Endothelial cell (in vitro differentiated cells): Measurements from ENCODE around the gene ADAMTS2. TPM values are rescaled to one million over a fixed set of nuclear protein-coding genes. Genes with fewer than 3 reads are reported as not detected.
"Not testable (repeated sequence)": the region's sequence is repeated elsewhere in the genome, so short reads cannot be mapped to it uniquely, and the experiment has no call there.

ENCODE experiments used
- DNase-seq: peaks from one replicate; pipeline ENCODE4 v3.0.0; 2021; ENCODE audit warnings: low spot score
- H3K27ac Mint-ChIP-seq: one replicate; pipeline ENCODE4 v1.8.0; 2021; ENCODE audit warnings: mixed read lengths, inconsistent platforms; ENCODE audit not compliant: unreplicated experiment
- H3K27me3 Mint-ChIP-seq: one replicate; pipeline ENCODE4 v1.8.0; 2021; ENCODE audit warnings: mild to moderate bottlenecking, moderate library complexity, mixed read lengths, inconsistent platforms; ENCODE audit not compliant: unreplicated experiment
- H3K36me3 Mint-ChIP-seq: one replicate; pipeline ENCODE4 v1.8.0; 2021; ENCODE audit warnings: mild to moderate bottlenecking, low read depth, mixed read lengths, inconsistent platforms; ENCODE audit not compliant: unreplicated experiment
- H3K4me1 Mint-ChIP-seq: one replicate; pipeline ENCODE4 v1.8.0; 2021; ENCODE audit warnings: mild to moderate bottlenecking, mixed read lengths, inconsistent platforms; ENCODE audit not compliant: unreplicated experiment
- H3K4me3 Mint-ChIP-seq: one replicate; pipeline ENCODE4 v1.8.0; 2021; ENCODE audit warnings: mild to moderate bottlenecking, mixed read lengths, inconsistent platforms; ENCODE audit not compliant: unreplicated experiment
- H3K9me3 Mint-ChIP-seq: one replicate; pipeline ENCODE4 v1.8.0; 2021; ENCODE audit warnings: mixed read lengths, inconsistent platforms; ENCODE audit not compliant: unreplicated experiment
- total RNA-seq: library from RNA; stranded (reverse); fragmentation: NEBNext Ultra II Directional; extraction: Animal tissue kit (Norgen Biotek cat#: 25700); gene quantifications from one replicate; pipeline ENCODE4 v1.2.1, GENCODE V29; 2021; ENCODE audit not compliant: unreplicated experiment
- TF ChIP-seq, protein P1 (sequence below): fragments of 200-600 bp; sonication (generic); IDR thresholded peaks from one replicate; pipeline ENCODE4 v1.5.0; 2021; ENCODE audit warnings: antibody characterized with exemption; ENCODE audit not compliant: unreplicated experiment

The ADAMTS2 gene
- total RNA-seq, 1 donor from 2014 or later = 1.5 TPM

DNA sequence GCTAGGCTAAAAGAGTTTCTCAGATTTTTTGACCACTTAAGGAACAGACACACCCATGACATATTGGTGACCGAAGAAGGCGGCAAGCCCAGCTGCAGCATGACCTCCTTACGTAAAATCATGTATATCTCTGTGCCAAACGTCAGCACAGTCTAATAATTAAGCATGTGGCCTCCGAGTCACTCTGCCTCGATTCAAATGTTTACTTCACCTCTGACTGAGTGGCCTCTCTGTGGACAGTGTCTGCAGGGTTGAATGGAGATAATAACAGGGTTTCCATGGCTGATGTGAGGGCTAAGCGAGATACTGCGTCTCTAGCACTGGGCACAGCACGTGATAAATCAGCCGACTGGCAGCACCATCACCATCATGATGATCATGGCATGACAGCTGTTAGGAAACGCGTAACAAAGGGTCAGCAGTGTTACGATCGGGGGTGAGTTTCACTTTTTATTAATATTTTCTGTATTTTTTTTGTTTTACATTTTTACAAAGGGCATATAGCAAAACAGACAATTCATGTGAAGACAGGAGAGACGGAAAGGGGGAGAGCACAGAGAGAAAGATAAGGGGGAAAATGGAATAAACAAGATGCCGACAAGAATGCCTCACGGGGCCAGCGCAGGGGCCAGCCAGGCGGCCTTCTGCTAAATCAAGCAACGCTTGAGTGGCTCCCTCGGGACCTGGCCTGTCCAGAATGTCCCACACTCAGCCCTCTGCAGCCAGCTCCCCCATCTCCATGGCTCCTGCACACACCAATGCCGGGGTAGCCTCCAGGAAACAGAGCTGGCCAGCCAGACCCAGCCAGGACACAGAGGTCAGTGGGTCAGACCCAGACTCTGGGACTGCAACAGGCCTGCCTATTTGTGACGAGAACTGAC, 60.3 kb downstream of the ADAMTS2 start:
- Mint-ChIP-seq H3K27ac (no peak overlapping the region), H3K4me3 (no peak overlapping the region), H3K4me1 (no peaks in the 10 kb centered on the region), H3K27me3 (peaks cover 1% of the 10 kb centered on the region), H3K36me3 (no peaks in the 10 kb centered on the region), H3K9me3 (no peaks in the 10 kb centered on the region)
- DNase-seq = no peak
- TF ChIP-seq, protein P1, sequence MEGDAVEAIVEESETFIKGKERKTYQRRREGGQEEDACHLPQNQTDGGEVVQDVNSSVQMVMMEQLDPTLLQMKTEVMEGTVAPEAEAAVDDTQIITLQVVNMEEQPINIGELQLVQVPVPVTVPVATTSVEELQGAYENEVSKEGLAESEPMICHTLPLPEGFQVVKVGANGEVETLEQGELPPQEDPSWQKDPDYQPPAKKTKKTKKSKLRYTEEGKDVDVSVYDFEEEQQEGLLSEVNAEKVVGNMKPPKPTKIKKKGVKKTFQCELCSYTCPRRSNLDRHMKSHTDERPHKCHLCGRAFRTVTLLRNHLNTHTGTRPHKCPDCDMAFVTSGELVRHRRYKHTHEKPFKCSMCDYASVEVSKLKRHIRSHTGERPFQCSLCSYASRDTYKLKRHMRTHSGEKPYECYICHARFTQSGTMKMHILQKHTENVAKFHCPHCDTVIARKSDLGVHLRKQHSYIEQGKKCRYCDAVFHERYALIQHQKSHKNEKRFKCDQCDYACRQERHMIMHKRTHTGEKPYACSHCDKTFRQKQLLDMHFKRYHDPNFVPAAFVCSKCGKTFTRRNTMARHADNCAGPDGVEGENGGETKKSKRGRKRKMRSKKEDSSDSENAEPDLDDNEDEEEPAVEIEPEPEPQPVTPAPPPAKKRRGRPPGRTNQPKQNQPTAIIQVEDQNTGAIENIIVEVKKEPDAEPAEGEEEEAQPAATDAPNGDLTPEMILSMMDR = no peak

DNA sequence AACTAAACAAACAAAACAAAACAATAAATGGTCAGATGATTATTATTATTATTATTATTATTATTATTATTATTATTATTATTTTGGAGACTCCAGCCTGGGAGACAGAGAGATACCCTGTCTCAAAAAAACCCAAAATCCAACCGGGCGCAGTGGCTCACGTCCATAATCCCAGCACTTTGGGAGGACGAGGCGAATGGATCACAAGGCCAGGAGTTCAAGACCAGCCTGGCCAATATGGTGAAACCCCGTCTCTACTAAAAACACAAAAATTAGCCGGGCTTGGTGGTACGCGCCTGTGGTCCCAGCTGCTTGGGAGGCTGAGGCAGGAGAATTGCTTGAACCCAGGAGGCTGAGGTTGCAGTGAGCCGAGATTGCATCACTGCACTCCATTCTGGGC, 61.4 kb downstream of the ADAMTS2 start:
- H3K4me1 Mint-ChIP-seq, H3K9me3 Mint-ChIP-seq, H3K27me3 Mint-ChIP-seq, H3K27ac Mint-ChIP-seq, H3K4me3 Mint-ChIP-seq, DNase-seq, H3K36me3 Mint-ChIP-seq: not testable (repeated sequence)

DNA sequence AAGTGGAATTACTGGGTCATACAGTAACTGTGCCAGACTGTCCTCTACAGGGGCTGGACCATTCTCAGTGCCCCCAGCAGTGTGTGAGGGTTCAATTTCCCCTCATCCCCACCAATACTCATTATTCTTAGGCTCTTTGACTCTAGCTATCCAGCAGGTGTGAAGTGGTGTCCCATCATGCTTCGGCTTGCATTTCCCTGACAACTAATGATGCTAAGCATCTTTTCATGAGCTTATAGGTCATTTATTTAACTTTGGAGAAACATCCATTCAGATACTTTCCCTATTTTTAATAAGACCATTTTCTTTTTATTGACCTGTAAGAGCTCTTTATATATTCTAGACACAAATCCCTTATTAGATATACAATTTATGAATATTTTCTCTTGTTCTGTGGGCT, 63.6 kb downstream of the ADAMTS2 start:
- no peak overlapping the region for H3K27ac Mint-ChIP-seq
- H3K27me3 Mint-ChIP-seq = peaks cover 1% of the 10 kb centered on the region
- no peaks in the 10 kb centered on the region for H3K9me3 Mint-ChIP-seq
- TF ChIP-seq, protein P1 = no peak
- no peak for DNase-seq
- H3K4me3 Mint-ChIP-seq = no peak overlapping the region
- H3K4me1 Mint-ChIP-seq = peaks cover 16% of the 10 kb centered on the region
- no peaks in the 10 kb centered on the region for H3K36me3 Mint-ChIP-seq

DNA sequence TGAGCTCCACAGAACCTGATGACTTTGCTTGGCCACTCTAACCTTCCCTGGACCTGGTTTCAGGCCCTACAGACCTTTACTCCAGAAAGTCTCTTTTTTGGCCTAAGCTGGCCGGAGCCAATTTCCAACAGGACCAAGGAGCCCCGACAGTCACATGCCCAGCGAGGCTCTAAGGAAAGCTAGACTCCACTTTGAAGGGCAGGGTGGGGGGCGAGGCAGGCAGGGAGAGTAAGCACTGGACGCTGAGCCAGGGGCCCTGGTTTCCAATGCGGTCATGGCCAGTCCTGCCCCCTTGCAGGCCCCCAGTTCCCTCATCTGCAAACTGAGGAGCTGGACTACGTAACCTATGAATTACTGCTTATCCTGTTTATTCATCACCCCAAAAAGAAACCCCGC, 65.2 kb downstream of the ADAMTS2 start:
- no peak for DNase-seq
- H3K27me3 Mint-ChIP-seq = peaks cover 3% of the 10 kb centered on the region
- TF ChIP-seq, protein P1 = no peak
- no peak overlapping the region for H3K4me3 Mint-ChIP-seq
- H3K4me1 Mint-ChIP-seq = peaks cover 16% of the 10 kb centered on the region
- H3K9me3 Mint-ChIP-seq = no peaks in the 10 kb centered on the region
- H3K27ac Mint-ChIP-seq = no peak overlapping the region
- no peaks in the 10 kb centered on the region for H3K36me3 Mint-ChIP-seq

DNA sequence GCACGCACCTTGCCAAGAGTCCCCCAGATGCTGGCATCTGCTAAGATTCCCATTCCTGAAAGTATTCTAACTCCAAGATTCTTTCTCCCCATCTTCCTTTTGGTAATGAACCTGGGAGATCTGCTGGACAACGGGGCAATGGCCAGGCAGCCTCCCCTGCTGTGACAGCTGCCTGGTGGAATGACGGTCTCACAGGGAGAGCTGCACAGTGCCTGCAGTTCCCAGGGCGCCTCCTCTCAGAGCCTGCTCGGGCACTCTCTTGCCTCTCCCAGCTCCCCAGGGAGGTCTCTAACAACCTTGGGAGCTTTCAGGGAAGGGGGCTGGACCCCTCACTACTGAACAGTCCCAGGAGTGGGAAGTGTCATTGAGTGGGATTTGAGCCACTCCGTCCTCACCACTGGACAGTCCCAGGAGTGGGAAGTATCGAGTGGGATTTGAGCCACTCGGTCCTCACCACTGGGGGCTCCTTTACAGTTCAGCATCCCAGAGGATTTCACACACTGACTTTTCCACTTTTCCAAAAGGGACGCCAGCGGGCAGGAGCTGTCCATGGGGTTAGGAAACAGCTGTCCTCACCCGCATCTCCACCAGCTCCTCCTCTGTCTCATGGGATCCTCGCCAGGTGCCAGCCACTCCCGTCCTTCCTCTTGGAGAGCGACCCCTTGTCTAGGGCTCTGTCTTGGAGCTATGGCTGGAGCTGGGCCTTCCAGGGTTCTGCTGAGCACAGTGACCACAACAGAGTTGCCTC, 65.7 kb downstream of the ADAMTS2 start:
- Mint-ChIP-seq H3K9me3 (no peaks in the 10 kb centered on the region), H3K27ac (no peak overlapping the region), H3K4me1 (peaks cover 16% of the 10 kb centered on the region), H3K36me3 (no peaks in the 10 kb centered on the region), H3K27me3 (peaks cover 5% of the 10 kb centered on the region), H3K4me3 (no peak overlapping the region)
- no peak for DNase-seq
- TF ChIP-seq, protein P1 = no peak
